ENCODE measurements around the gene BAX. TPM values are rescaled to one million over a fixed set of nuclear protein-coding genes. Genes with fewer than 3 reads are reported as not detected.

Gene BAX
- total and polyA plus RNA-seq, 9 of the 15 experiments (the other 6 are each of a cell fraction or from before 2014, with no cell fraction given), result 3.2 to 95.4 (median 44.5) TPM

DNA sequence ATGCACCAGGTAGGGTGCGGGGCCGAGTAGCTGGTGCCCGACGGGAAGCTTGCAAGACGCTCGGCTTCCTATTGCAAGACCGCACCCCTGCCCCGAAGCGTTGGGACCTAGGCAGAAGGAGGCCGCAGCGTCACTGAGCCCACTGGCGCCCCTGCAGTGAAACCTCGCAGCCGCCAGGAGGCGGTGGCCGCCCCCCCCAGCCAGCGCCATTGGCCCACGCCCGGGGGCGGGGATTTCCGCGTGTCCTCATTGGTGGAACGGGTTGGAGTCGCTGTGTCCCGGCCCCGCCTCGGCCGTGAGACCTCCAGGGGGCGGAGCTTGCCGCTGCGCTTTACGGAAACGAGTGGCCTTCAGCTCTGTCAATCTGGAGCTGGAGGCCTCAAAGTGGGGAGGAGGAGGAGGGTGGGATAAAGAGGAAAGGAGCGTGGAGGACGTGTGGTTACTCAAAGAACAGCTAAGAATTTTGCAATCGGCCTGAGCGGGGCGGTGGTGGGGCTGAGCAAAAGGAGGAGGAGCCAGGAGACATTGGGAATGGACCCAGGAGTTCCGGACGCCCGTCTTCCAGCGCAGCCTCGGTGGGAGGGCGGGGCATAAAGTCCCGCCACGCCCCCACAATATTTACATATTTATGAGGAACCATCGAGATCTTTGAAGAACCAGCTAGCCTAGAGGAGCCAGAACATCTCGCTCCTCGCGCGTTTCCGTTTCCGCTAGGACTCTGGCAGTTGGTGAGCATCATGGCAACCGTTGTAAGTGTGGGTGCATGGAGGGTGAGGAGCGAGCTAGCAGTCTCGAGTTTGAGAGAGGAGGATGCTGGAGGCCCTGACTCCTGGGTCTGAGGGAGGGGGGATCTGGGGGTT is 38.7 kb downstream of the BAX start, which contains the start of the genes GYS1 and RUVBL2 (continued):
- no peak for TF ChIP-seq E2F3 (CRISPR knock-in tag; IDR thresholded peaks at IDR 0.05)
- peak; percentile 8 for TF ChIP-seq MEIS2 (IDR thresholded peaks at IDR 0.05; ENCODE audit: partially characterized antibody)
- TF ChIP-seq TBL1XR1 (IDR thresholded peaks at IDR 0.05; ENCODE audit: low read length in 2 of 2), result 0 out of 4 replicates have a peak, but pooled peaks have one; percentile 12 to 32
- peak; percentile 23; the same call in 1 of the 2 replicates for TF ChIP-seq TARDBP (IDR thresholded peaks at IDR 0.05)
- TF ChIP-seq, protein P1, sequence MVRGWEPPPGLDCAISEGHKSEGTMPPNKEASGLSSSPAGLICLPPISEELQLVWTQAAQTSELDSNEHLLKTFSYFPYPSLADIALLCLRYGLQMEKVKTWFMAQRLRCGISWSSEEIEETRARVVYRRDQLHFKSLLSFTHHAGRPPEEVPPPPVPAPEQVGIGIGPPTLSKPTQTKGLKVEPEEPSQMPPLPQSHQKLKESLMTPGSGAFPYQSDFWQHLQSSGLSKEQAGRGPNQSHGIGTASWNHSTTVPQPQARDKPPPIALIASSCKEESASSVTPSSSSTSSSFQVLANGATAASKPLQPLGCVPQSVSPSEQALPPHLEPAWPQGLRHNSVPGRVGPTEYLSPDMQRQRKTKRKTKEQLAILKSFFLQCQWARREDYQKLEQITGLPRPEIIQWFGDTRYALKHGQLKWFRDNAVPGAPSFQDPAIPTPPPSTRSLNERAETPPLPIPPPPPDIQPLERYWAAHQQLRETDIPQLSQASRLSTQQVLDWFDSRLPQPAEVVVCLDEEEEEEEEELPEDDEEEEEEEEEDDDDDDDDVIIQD (CRISPR knock-in tag; IDR thresholded peaks at IDR 0.05), result no peak
- TF ChIP-seq, protein P2, sequence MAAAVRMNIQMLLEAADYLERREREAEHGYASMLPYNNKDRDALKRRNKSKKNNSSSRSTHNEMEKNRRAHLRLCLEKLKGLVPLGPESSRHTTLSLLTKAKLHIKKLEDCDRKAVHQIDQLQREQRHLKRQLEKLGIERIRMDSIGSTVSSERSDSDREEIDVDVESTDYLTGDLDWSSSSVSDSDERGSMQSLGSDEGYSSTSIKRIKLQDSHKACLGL (CRISPR knock-in tag; IDR thresholded peaks at IDR 0.05; ENCODE audit: borderline replicate concordance, poor library complexity, severe bottlenecking), result no peak
- no peak for TF ChIP-seq XRCC4 (IDR thresholded peaks at IDR 0.05; ENCODE audit: extremely low read depth, insufficient read depth, insufficient read length)
- TF ChIP-seq, protein P3, sequence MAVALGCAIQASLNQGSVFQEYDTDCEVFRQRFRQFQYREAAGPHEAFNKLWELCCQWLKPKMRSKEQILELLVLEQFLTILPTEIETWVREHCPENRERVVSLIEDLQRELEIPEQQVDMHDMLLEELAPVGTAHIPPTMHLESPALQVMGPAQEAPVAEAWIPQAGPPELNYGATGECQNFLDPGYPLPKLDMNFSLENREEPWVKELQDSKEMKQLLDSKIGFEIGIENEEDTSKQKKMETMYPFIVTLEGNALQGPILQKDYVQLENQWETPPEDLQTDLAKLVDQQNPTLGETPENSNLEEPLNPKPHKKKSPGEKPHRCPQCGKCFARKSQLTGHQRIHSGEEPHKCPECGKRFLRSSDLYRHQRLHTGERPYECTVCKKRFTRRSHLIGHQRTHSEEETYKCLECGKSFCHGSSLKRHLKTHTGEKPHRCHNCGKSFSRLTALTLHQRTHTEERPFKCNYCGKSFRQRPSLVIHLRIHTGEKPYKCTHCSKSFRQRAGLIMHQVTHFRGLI (CRISPR knock-in tag; IDR thresholded peaks at IDR 0.05), result no peak
- no peak for TF ChIP-seq PTBP1 (IDR thresholded peaks at IDR 0.05; ENCODE audit: low read depth, low read length)
- TF ChIP-seq HCFC1 (IDR thresholded peaks at IDR 0.05; ENCODE audit: low read depth, low read length), result peak; percentile 81
- no peak for TF ChIP-seq BACH1 (tag; IDR thresholded peaks at IDR 0.05)
- peak in 1 of 2 experiments; percentile 78; a peak in 2 of 4 replicates for TF ChIP-seq ARNT (IDR thresholded peaks at IDR 0.05)
- peak; percentile 74; the same call in 1 of the 2 replicates for TF ChIP-seq HDAC2 (IDR thresholded peaks at IDR 0.05)
- TF ChIP-seq SMC3 (conservative IDR thresholded peaks at IDR 0.05; ENCODE audit: insufficient read depth, low read depth, low read length), result peak; percentile 47; the same call in 1 of the 2 replicates
- TF ChIP-seq BRD9 (IDR thresholded peaks at IDR 0.05; ENCODE audit: low read depth, partially characterized antibody), result no peak
- no peak for TF ChIP-seq ZNF133 (CRISPR knock-in tag; IDR thresholded peaks at IDR 0.05)
- TF ChIP-seq ZNF134 (CRISPR knock-in tag; conservative IDR thresholded peaks at IDR 0.05), result no peak
- TF ChIP-seq HEY1 (CRISPR knock-in tag; IDR thresholded peaks at IDR 0.05; ENCODE audit: borderline replicate concordance), result no peak
- TF ChIP-seq, protein P4, sequence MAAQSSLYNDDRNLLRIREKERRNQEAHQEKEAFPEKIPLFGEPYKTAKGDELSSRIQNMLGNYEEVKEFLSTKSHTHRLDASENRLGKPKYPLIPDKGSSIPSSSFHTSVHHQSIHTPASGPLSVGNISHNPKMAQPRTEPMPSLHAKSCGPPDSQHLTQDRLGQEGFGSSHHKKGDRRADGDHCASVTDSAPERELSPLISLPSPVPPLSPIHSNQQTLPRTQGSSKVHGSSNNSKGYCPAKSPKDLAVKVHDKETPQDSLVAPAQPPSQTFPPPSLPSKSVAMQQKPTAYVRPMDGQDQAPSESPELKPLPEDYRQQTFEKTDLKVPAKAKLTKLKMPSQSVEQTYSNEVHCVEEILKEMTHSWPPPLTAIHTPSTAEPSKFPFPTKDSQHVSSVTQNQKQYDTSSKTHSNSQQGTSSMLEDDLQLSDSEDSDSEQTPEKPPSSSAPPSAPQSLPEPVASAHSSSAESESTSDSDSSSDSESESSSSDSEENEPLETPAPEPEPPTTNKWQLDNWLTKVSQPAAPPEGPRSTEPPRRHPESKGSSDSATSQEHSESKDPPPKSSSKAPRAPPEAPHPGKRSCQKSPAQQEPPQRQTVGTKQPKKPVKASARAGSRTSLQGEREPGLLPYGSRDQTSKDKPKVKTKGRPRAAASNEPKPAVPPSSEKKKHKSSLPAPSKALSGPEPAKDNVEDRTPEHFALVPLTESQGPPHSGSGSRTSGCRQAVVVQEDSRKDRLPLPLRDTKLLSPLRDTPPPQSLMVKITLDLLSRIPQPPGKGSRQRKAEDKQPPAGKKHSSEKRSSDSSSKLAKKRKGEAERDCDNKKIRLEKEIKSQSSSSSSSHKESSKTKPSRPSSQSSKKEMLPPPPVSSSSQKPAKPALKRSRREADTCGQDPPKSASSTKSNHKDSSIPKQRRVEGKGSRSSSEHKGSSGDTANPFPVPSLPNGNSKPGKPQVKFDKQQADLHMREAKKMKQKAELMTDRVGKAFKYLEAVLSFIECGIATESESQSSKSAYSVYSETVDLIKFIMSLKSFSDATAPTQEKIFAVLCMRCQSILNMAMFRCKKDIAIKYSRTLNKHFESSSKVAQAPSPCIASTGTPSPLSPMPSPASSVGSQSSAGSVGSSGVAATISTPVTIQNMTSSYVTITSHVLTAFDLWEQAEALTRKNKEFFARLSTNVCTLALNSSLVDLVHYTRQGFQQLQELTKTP (IDR thresholded peaks at IDR 0.05; ENCODE audit: low read depth in 1 of 2, partially characterized antibody in 2 of 2), result peak in 1 of 2 experiments; percentile 23
- TF ChIP-seq PHF20 (IDR thresholded peaks at IDR 0.05; ENCODE audit: partially characterized antibody), result peak; percentile 43
